OCI-LY1 (cell line): ENCODE measurements around the gene TXNL4A.

Source experiments
- H2AFZ ChIP-seq: fragments of 200-600 bp; sonication (generic), shearing (Covaris generic); 2 replicates; pipeline ENCODE4 v1.6.0; 2014; ENCODE audit warnings: antibody characterized with exemption, mild to moderate bottlenecking, low read length
- H3F3A ChIP-seq: fragments of 200-600 bp; sonication (generic), shearing (Covaris generic); 2 replicates; pipeline ENCODE4 v1.6.0; 2014; ENCODE audit warnings: mild to moderate bottlenecking, antibody characterized with exemption, low read length, moderate library complexity; ENCODE audit not compliant: insufficient read depth
- H3K27ac ChIP-seq: fragments of 200-600 bp; sonication (generic); 2 replicates; pipeline ENCODE4 v1.5.1; 2014; ENCODE audit warnings: low read length, mixed run types, mild to moderate bottlenecking, low read depth; ENCODE audit not compliant: poor library complexity, severe bottlenecking
- H3K27me3 ChIP-seq: fragments of 200-600 bp; sonication (generic); 2 replicates; pipeline ENCODE4 v1.6.0; 2014; ENCODE audit warnings: antibody characterized with exemption, mild to moderate bottlenecking, low read length, moderate library complexity; ENCODE audit not compliant: insufficient read depth
- H3K36me3 ChIP-seq: fragments of 200-600 bp; sonication (generic); 2 replicates; pipeline ENCODE4 v1.6.1; 2014; ENCODE audit warnings: mild to moderate bottlenecking, antibody characterized with exemption, low read length, moderate library complexity, mixed read lengths; ENCODE audit not compliant: insufficient read depth
- H3K4me1 ChIP-seq: fragments of 200-600 bp; sonication (generic); 2 replicates; pipeline ENCODE4 v1.5.1; 2014; ENCODE audit warnings: mild to moderate bottlenecking, low read length, moderate library complexity; ENCODE audit not compliant: insufficient read depth, severe bottlenecking
- H3K4me2 ChIP-seq: fragments of 200-600 bp; sonication (generic), shearing (Covaris generic); 2 replicates; pipeline ENCODE4 v1.6.1; 2014; ENCODE audit warnings: low read length
- H3K4me3 ChIP-seq: fragments of 200-600 bp; sonication (generic); 2 replicates; pipeline ENCODE4 v1.5.1; 2014; ENCODE audit warnings: low read length, low read depth, mild to moderate bottlenecking, mixed read lengths; ENCODE audit not compliant: poor library complexity, severe bottlenecking
- H3K79me2 ChIP-seq: fragments of 200-600 bp; shearing (Covaris generic); 2 replicates; pipeline ENCODE4 v1.6.1; 2016; ENCODE audit warnings: mixed run types, low read length, mixed read lengths; ENCODE audit not compliant: insufficient read depth
- H3K9ac ChIP-seq: fragments of 200-600 bp; sonication (generic), shearing (Covaris generic); 2 replicates; pipeline ENCODE4 v1.6.1; 2014; ENCODE audit warnings: mild to moderate bottlenecking, low read length, mixed read lengths
- H3K9me2 ChIP-seq: fragments of 200-600 bp; sonication (generic), shearing (Covaris generic); 2 replicates; pipeline ENCODE4 v1.6.1; 2014; ENCODE audit warnings: low read depth, mild to moderate bottlenecking, low read length, mixed read lengths
- H3K9me3 ChIP-seq: fragments of 200-600 bp; shearing (Covaris generic); 2 replicates; pipeline ENCODE4 v1.6.1; 2014; ENCODE audit warnings: low read length, mixed read lengths
- H4K20me1 ChIP-seq: fragments of 200-600 bp; sonication (generic), shearing (Covaris generic); 2 replicates; pipeline ENCODE4 v1.6.0; 2016; ENCODE audit warnings: mild to moderate bottlenecking, low read length; ENCODE audit not compliant: insufficient read depth
- CTCF ChIP-seq: fragments of 200-600 bp; sonication (generic), shearing (Covaris generic); IDR thresholded peaks from 2 replicates; pipeline ENCODE4 v1.5.1; 2017; ENCODE audit warnings: mild to moderate bottlenecking, antibody characterized with exemption, low read length, moderate library complexity, mixed read lengths
- EZH2 ChIP-seq: fragments of 200-600 bp; sonication (generic), shearing (Covaris generic); IDR thresholded peaks from 2 replicates; pipeline ENCODE4 v1.8.0; 2017; ENCODE audit warnings: borderline replicate concordance, mixed run types, mild to moderate bottlenecking, antibody characterized with exemption, low read length, moderate library complexity, mixed read lengths

The TXNL4A gene

DNA sequence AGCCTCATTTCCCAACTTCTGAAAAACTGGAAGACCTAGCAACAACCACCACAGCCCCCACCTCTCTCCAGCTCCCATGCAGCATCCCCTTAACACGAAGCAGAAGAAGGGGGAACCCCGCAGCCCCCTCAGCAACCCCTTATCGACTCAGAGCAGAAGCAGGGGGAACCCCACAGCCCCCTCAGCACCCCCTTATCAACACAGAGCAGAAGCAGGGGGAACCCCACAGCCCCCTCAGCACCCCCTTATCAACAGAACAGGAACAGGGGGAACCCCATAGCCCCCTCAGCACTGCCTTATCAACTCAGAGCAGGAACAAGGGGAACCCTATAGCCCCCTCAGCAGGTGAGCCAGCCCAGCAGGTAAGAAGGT, 43.6 kb downstream of the TXNL4A start:
- no peak for TF ChIP-seq EZH2
- no peak for TF ChIP-seq CTCF
- Histone ChIP-seq H3K9me2 (no peaks in the 10 kb centered on the region), H3K4me1 (peaks cover 38% of the 10 kb centered on the region), H3K4me2 (no peak overlapping the region), H3K27me3 (no peaks in the 10 kb centered on the region), H3K27ac (no peak overlapping the region), H3F3A (no peaks in the 10 kb centered on the region), H3K9me3 (no peaks in the 10 kb centered on the region), H3K79me2 (0 out of 2 replicates have a peak, but pooled peaks cover 5% of the 10 kb centered on the region), H4K20me1 (no peaks in the 10 kb centered on the region), H3K4me3 (no peak overlapping the region), H2AFZ (no peak overlapping the region), H3K36me3 (peaks cover 37% of the 10 kb centered on the region), H3K9ac (no peak overlapping the region)

DNA sequence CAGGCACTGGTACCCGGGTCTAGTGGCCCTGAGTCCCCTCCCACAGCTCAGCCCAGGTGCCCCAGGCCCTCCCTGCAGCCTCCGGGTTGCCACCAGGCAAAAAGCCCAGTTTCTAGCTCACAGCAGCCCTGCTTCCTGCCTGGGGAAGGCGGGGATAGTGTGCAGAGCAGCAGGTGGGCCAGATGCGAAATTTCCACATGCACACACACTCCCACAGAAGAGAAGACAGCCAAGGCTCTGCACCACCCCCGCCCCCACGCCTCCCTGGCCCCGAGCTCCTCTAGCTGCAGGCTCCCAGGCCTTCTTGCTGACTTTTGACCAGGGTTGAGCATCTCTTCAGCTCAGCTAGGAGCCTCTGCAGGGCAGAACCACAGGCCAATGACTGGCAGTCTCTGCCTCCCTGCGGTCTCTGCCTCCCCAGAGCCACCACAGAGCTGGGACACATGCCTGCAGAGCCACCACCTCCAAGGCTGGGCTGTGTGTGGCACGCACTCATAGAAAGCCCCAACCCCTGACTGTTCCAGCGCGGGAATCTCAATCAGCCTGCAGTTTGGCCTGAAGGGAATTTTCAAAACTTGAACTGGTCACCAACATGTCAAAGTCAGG, 44.1 kb downstream of the TXNL4A start:
- Histone ChIP-seq H3K4me2 (no peak overlapping the region), H3K9me3 (no peaks in the 10 kb centered on the region), H3K27ac (no peak overlapping the region), H4K20me1 (no peaks in the 10 kb centered on the region), H3K36me3 (peaks cover 42% of the 10 kb centered on the region), H3K4me1 (peaks cover 33% of the 10 kb centered on the region), H2AFZ (no peak overlapping the region), H3K27me3 (no peaks in the 10 kb centered on the region), H3K4me3 (no peak overlapping the region), H3K9ac (no peak overlapping the region), H3F3A (no peaks in the 10 kb centered on the region), H3K9me2 (no peaks in the 10 kb centered on the region), H3K79me2 (0 out of 2 replicates have a peak, but pooled peaks cover 5% of the 10 kb centered on the region)
- TF ChIP-seq CTCF (no peak), EZH2 (no peak)

DNA sequence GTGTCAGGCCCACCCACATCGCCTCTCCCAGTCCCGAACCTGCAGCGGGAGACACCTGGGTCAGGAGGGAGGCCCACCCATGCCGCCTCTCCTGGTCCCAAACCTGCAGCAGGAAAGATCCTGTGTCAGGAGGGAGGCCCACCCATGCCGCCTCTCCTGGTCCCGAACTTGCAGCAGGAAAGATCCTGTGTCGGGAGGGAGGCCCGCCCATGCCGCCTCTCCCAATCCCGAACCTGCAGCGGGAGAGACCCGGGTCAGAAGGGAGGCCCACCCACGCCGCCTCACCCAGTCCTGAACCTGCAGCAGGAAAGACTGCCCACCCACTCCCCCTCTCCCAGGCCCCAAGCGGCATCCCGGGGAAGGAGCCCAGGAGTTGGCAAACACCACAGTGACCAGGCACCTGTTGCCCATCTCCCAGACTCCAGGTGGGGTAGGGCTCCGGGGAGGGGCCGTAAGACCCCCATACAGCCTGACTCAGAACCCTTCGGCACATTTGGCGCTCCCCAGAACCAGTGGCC, 44.7 kb downstream of the TXNL4A start:
- H4K20me1 ChIP-seq = no peaks in the 10 kb centered on the region
- no peak for TF ChIP-seq EZH2
- TF ChIP-seq CTCF = no peak
- H3K4me1 ChIP-seq = peaks cover 27% of the 10 kb centered on the region
- no peak overlapping the region for H3K27ac ChIP-seq
- no peaks in the 10 kb centered on the region for H3K9me3 ChIP-seq
- H3F3A ChIP-seq = no peaks in the 10 kb centered on the region
- no peak overlapping the region for H3K4me2 ChIP-seq
- no peaks in the 10 kb centered on the region for H3K27me3 ChIP-seq
- H3K36me3 ChIP-seq = peaks cover 42% of the 10 kb centered on the region
- H3K4me3 ChIP-seq = no peak overlapping the region
- H2AFZ ChIP-seq = no peak overlapping the region
- H3K9ac ChIP-seq = no peak overlapping the region
- H3K9me2 ChIP-seq = no peaks in the 10 kb centered on the region
- H3K79me2 ChIP-seq = 0 out of 2 replicates have a peak, but pooled peaks cover 5% of the 10 kb centered on the region
